GM18507 (cell line): ENCODE results near the gene VPS36.
"Not testable (repeated sequence)": the region's sequence is repeated elsewhere in the genome, so short reads cannot be mapped to it uniquely, and the experiment has no call there.

Experiments
- DNase-seq: peaks from one replicate; pipeline ENCODE4 v3.0.0; 2011; ENCODE audit warnings: low read depth; ENCODE audit not compliant: insufficient read length; ENCODE audit errors: extremely low spot score
- FAIRE-seq: peaks from 2 replicates; lab custom pipeline; 2011; peaks lifted over from hg19 to GRCh38; lab: Jason Lieb, UNC

Gene VPS36

GRCh38 chr13:52393572-52394357, 56.7 kb downstream of the VPS36 start:
- no peak for FAIRE-seq

GRCh38 chr13:52387721-52388120, 62.7 kb downstream of the VPS36 start:
- DNase-seq (no peak), FAIRE-seq (no peak)

More at GRCh38 chr13:52393572-52394357, 56.7 kb downstream of the VPS36 start:
- DNase-seq = no peak

DNA sequence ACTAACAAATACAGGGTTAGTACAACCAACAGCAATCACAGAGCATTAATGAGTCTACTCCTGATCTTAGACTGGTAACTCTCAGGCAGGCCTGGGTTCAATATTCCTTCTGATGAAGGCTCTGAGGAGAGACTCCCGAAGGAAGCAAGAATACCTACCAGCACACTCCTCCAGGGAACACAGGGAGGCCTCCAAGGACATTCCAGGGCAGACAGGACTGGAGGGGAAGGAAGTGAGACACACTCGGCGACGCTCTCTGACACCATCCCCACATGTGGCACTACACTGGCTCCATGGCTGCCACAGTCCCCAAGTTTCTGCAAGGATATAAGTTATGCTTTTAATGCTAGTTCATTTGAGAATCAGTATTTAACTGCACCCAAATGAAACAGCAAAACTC, 64.6 kb downstream of the VPS36 start:
- no peak for DNase-seq
- FAIRE-seq = no peak

- DNase-seq (no peak), FAIRE-seq (no peak)
Measured at GRCh38 chr13:52383366-52383765, 67.1 kb downstream of the VPS36 start.

DNA sequence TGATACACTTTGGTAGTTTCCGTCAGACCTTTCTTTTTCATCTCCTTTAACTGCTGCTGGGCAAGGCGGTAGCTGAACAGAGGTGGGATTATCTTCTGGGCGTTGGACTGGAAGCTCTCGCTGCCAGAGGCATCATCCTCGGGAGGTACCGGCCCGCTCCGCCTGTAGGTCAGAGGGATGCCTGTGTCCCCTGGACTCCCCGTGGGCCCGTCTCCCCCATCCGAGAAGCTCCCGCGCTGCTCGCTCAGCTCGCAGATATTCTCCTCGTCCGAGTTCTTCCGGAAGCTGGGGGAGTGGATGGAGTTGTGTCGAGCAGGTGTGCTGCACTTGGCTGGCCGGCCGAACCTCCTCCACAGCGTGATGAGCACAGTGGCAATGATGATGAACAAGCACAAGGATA, 72.1 kb downstream of the VPS36 start:
- FAIRE-seq (no peak), DNase-seq (no peak)

DNA sequence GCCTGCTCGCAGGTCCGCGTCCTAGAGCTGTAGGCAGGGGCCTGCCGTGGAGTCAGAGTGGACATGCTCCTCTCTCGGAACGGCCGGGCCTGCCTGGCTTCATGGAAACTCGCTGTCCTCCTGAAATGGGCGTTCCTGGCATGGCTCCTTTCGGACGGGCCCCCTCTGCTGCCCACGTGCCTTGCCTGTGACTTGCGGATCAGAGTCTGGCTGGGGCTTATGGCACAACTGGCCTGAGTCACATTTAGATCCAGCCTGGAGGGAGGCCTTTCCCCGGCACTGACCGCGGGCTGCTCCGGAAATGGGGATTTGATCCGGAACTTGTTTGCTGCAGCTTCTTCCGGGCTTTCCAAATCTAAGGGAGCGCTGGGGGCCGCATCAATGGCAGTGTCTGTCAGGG, 72.5 kb downstream of the VPS36 start:
- no peak for DNase-seq
- FAIRE-seq = no peak

DNA sequence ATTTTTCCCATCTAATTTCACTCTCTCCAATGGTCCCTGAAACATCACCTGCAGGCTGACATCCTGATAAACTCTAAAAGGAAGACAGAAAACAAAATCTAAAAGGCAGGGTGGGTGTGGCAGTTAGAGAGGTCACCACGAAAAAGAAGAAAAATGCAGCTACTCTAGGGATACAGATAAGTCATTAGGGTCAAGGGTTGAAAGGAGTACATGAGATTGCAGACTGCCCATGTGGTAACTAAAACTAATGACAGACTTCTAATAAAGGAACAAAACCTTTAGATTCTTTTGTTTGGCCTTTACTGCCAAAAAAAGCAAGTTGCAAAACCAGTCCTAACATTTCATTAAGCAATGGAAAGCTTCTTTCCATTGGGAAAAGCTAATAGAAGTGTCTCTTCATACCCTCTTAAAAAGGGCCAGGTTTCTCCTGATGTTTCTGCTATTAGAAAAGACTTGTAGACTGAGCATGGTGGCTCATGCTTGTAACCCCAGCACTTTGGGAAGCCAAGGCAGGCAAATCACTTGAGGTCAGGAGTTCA, 75.5 kb downstream of the VPS36 start:
- FAIRE-seq (no peak), DNase-seq (no peak)

DNA sequence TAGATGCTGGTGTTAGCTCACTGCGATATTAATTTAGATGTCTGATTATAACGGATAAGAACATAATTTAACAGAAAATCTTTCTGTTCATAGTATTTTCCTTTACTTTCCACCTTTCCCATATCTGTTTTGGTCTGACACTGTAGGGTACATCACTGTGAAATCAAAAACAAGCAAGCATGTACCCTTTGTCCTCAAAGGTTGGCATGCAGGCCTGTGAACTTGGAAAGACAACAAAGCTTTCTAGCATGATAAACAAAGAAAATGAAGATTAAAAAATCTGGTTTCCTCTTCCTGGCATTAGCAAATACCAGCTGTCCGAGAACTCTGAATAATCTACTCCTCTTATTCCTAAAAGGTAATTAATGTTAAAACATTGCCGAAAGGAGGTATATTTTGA, 76.0 kb downstream of the VPS36 start:
- DNase-seq = no peak
- FAIRE-seq = no peak

DNA sequence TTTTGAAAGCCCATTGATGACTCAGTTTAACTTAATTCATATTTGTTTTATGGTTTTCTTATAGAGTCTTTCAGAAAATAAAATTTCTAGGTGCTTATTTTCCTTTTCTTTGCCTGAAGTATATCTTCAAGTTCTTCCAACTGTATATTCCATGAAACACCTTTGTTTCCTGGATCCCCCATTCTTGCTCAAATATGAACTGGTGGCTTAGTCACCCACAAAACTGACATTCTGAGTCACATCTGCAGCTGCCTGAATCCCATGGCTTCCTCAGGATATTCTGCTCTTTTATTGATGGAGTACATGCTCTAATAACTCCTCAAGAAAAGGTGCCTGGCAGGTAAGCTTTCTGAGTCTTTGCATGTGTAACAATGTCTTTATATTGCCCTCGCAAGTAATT, 77.2 kb downstream of the VPS36 start:
- not testable (repeated sequence) for FAIRE-seq

GRCh38 chr13:52371736-52372247, 78.6 kb downstream of the VPS36 start:
- DNase-seq = no peak
- no peak for FAIRE-seq

More for the DNA sequence above, 77.2 kb downstream of the VPS36 start:
- not testable (repeated sequence) for DNase-seq

- DNase-seq = no peak
- no peak for FAIRE-seq
Measured at GRCh38 chr13:52366291-52366690, 84.1 kb downstream of the VPS36 start.
